K562 (cell line): ENCODE measurements around the gene DOK4.

Experiments
- BCOR ChIP-seq: fragments of 450-650 bp; IDR thresholded peaks from 2 replicates; pipeline ENCODE4 v1.6.1; 2016
- CHD2 ChIP-seq: IDR thresholded peaks from 2 replicates; pipeline ENCODE4 v1.6.1; 2011; ENCODE audit warnings: low read depth, low read length
- EZH2 ChIP-seq: IDR thresholded peaks from 2 replicates; pipeline ENCODE4 v1.6.1; 2012; ENCODE audit warnings: low read depth, mild to moderate bottlenecking, inconsistent platforms, low read length, borderline replicate concordance
- L3MBTL2 ChIP-seq: fragments of 450-650 bp; IDR thresholded peaks from 2 replicates; pipeline ENCODE4 v1.6.1; 2016; ENCODE audit warnings: mild to moderate bottlenecking, moderate library complexity
- PHF8 ChIP-seq: fragments of 200-600 bp; sonication (generic); IDR thresholded peaks from 2 replicates; pipeline ENCODE4 v1.6.1; 2012; ENCODE audit warnings: mixed run types, mild to moderate bottlenecking, inconsistent platforms, low read length, moderate library complexity, borderline replicate concordance
- POLR2AphosphoS5 ChIP-seq: IDR thresholded peaks from 2 replicates; pipeline ENCODE4 v1.6.1; 2011; ENCODE audit warnings: mild to moderate bottlenecking, low read depth, low read length, moderate library complexity; ENCODE audit not compliant: control insufficient read depth, insufficient read depth
- TBP ChIP-seq: optimal IDR thresholded peaks from 2 replicates; pipeline ENCODE3; 2011; ENCODE audit warnings: low read depth, low read length, improper control_type of control experiment
- ZNF311 ChIP-seq: fragments of 250-450 bp; sonication (Bioruptor Pico); IDR thresholded peaks from 2 replicates; pipeline ENCODE4 v1.4.0; 2020; ENCODE audit warnings: mild to moderate bottlenecking, moderate library complexity
- ZNF696 ChIP-seq: fragments of 250-450 bp; sonication (Bioruptor Pico); conservative IDR thresholded peaks from 2 replicates; pipeline ENCODE4 v1.4.0; 2020; ENCODE audit warnings: mild to moderate bottlenecking, moderate library complexity
- TF ChIP-seq, protein P1 (sequence below), 3 experiments: IDR thresholded peaks in 2 of 3; conservative IDR thresholded peaks in 1 of 3; 2 replicates each; pipeline ENCODE4 v1.5.1; 2011 to 2012; ENCODE audit warnings: low read length in 3 of 3, mild to moderate bottlenecking in 3 of 3, control low read depth in 2 of 3, improper control_type of control experiment in 1 of 3, inconsistent platforms in 1 of 3, low read depth in 1 of 3, mixed read lengths in 1 of 3, moderate library complexity in 1 of 3; ENCODE audit not compliant: insufficient read depth in 2 of 3

DNA sequence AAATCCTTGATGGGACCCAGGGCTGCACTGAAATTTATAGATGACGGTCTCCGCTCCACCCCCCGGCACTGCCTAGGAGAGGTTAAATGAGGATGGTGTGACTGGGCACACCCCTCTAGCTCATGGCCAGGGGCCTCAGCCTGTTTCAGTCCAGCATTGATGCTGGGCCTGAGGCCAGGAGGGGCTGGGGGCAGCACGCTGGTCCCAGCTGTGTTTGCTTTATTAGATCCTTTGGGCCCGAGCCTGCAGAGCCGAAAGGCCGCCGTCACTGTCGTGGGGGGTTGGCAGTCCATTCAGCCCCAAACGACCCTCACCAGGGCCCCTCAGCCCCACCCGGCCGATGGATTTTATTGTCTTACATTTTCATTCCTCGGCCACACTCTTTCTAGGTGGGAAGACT lies 10.8 kb upstream of the DOK4 start:
- TF ChIP-seq ZNF311 (CRISPR knock-in tag) (no peak), BCOR (no peak), L3MBTL2 (no peak), CHD2 (no peak), ZNF696 (CRISPR knock-in tag) (no peak), POLR2AphosphoS5 (no peak), PHF8 (no peak), EZH2 (no peak), TBP (no peak)
- TF ChIP-seq, protein P1, sequence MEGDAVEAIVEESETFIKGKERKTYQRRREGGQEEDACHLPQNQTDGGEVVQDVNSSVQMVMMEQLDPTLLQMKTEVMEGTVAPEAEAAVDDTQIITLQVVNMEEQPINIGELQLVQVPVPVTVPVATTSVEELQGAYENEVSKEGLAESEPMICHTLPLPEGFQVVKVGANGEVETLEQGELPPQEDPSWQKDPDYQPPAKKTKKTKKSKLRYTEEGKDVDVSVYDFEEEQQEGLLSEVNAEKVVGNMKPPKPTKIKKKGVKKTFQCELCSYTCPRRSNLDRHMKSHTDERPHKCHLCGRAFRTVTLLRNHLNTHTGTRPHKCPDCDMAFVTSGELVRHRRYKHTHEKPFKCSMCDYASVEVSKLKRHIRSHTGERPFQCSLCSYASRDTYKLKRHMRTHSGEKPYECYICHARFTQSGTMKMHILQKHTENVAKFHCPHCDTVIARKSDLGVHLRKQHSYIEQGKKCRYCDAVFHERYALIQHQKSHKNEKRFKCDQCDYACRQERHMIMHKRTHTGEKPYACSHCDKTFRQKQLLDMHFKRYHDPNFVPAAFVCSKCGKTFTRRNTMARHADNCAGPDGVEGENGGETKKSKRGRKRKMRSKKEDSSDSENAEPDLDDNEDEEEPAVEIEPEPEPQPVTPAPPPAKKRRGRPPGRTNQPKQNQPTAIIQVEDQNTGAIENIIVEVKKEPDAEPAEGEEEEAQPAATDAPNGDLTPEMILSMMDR (IDR thresholded peaks at IDR 0.05 in 2 of 3, conservative IDR thresholded peaks at IDR 0.05 in 1 of 3; ENCODE audit: insufficient read depth in 2 of 3, low read depth in 1 of 3, low read length in 3 of 3): no peak
